WTC11 (cell line): ENCODE data around the gene NFS1. TPM values are rescaled to one million over a fixed set of nuclear protein-coding genes. Genes with fewer than 3 reads are reported as not detected.

Source experiments
- ATAC-seq: fragments of 200-7000 bp; cut with Tn5 transposase; 2 replicates; pipeline ENCODE4 v1.10.0; 2021; ENCODE audit warnings: mild to moderate bottlenecking, moderate library complexity
- CTCF ChIA-PET: fragments of 300-600 bp; sonication (Branson Sonifier 250); formaldehyde crosslinking; loops from one replicate; lab custom pipeline; 2021; ENCODE audit warnings: antibody characterized with exemption; lab: Charles Lee
- POLR2A ChIA-PET: fragments of 350-600 bp; sonication (Branson Sonifier 250); formaldehyde crosslinking; loops from one replicate; lab custom pipeline; 2021; ENCODE audit warnings: antibody characterized with exemption; lab: Charles Lee
- DNase-seq: peaks from one replicate; pipeline ENCODE4 v3.0.0; 2021; ENCODE audit warnings: low spot score
- H3K27ac Mint-ChIP-seq: 2 replicates; pipeline ENCODE4 v1.8.0; 2021; ENCODE audit warnings: mixed read lengths
- H3K27me3 Mint-ChIP-seq: 2 replicates; pipeline ENCODE4 v1.8.0; 2021; ENCODE audit warnings: low read depth, mild to moderate bottlenecking, moderate library complexity, mixed read lengths
- H3K36me3 Mint-ChIP-seq: 2 replicates; pipeline ENCODE4 v1.8.0; 2021; ENCODE audit warnings: mixed read lengths
- H3K4me1 Mint-ChIP-seq: 2 replicates; pipeline ENCODE4 v1.8.0; 2022; ENCODE audit warnings: mixed read lengths
- H3K4me3 Mint-ChIP-seq: 2 replicates; pipeline ENCODE4 v1.8.0; 2021; ENCODE audit warnings: mild to moderate bottlenecking, moderate library complexity, mixed read lengths
- H3K9me3 Mint-ChIP-seq: 2 replicates; pipeline ENCODE4 v1.8.0; 2021; ENCODE audit warnings: mixed read lengths
- ATF1 ChIP-seq: sonication (generic); formaldehyde crosslinking; IDR thresholded peaks from 2 replicates; pipeline ENCODE4 v1.8.1; 2023; ENCODE audit warnings: mild to moderate bottlenecking, moderate library complexity, missing genetic modification reagents
- E2F5 ChIP-seq: sonication (generic); formaldehyde crosslinking; IDR thresholded peaks from 2 replicates; pipeline ENCODE4 v1.8.1; 2022; ENCODE audit warnings: mild to moderate bottlenecking, moderate library complexity, missing genetic modification reagents
- ETV6 ChIP-seq: sonication (generic); formaldehyde crosslinking; IDR thresholded peaks from 2 replicates; pipeline ENCODE4 v1.8.1; 2022; ENCODE audit warnings: mild to moderate bottlenecking, missing genetic modification reagents
- GRHL2 ChIP-seq: fragments of 250-450 bp; sonication (Bioruptor Pico); IDR thresholded peaks from 2 replicates; pipeline ENCODE4 v1.8.0; 2022; ENCODE audit warnings: mild to moderate bottlenecking, moderate library complexity; ENCODE audit not compliant: insufficient replicate concordance, severe bottlenecking
- KAT7 ChIP-seq: sonication (generic); formaldehyde crosslinking; IDR thresholded peaks from 2 replicates; pipeline ENCODE4 v1.8.1; 2023; ENCODE audit warnings: missing genetic modification reagents, mild to moderate bottlenecking, borderline replicate concordance
- MXD4 ChIP-seq: fragments of 250-450 bp; sonication (Bioruptor Pico); IDR thresholded peaks from 2 replicates; pipeline ENCODE4 v1.8.0; 2021; ENCODE audit warnings: mild to moderate bottlenecking, moderate library complexity, borderline replicate concordance
- MYBL2 ChIP-seq: sonication (generic); formaldehyde crosslinking; IDR thresholded peaks from 2 replicates; pipeline ENCODE4 v1.8.1; 2023; ENCODE audit warnings: mild to moderate bottlenecking, moderate library complexity, missing genetic modification reagents
- NFE2L1 ChIP-seq: sonication (generic); formaldehyde crosslinking; IDR thresholded peaks from 2 replicates; pipeline ENCODE4 v1.8.1; 2023; ENCODE audit warnings: missing genetic modification reagents
- NR3C1 ChIP-seq: sonication (generic); formaldehyde crosslinking; conservative IDR thresholded peaks from 2 replicates; pipeline ENCODE4 v1.8.1; 2023; ENCODE audit warnings: low read depth, mild to moderate bottlenecking, missing genetic modification reagents
- PREB ChIP-seq: sonication (generic); formaldehyde crosslinking; IDR thresholded peaks from 2 replicates; pipeline ENCODE4 v1.8.1; 2022; ENCODE audit warnings: mild to moderate bottlenecking, missing genetic modification reagents, moderate library complexity, borderline replicate concordance
- RORB ChIP-seq: fragments of 250-450 bp; sonication (Bioruptor Pico); IDR thresholded peaks from 2 replicates; pipeline ENCODE4 v1.9.0; 2021; ENCODE audit warnings: mild to moderate bottlenecking
- SOX15 ChIP-seq: fragments of 250-450 bp; sonication (Bioruptor Pico); IDR thresholded peaks from 2 replicates; pipeline ENCODE4 v1.9.0; 2021; ENCODE audit warnings: mild to moderate bottlenecking
- TP53 ChIP-seq: sonication (generic); formaldehyde crosslinking; IDR thresholded peaks from 2 replicates; pipeline ENCODE4 v1.8.1; 2023; ENCODE audit warnings: mild to moderate bottlenecking, missing genetic modification reagents
- ZNF425 ChIP-seq: fragments of 250-450 bp; sonication (Bioruptor Pico); conservative IDR thresholded peaks from 2 replicates; pipeline ENCODE4 v1.9.0; 2021; ENCODE audit warnings: mild to moderate bottlenecking
- ZNF532 ChIP-seq: fragments of 250-450 bp; sonication (Bioruptor Pico); IDR thresholded peaks from 2 replicates; pipeline ENCODE4 v1.9.0; 2021; ENCODE audit warnings: mild to moderate bottlenecking, borderline replicate concordance
- ZSCAN18 ChIP-seq: fragments of 250-450 bp; sonication (Bioruptor Pico); IDR thresholded peaks from 2 replicates; pipeline ENCODE4 v2.1.2; 2022; ENCODE audit warnings: mild to moderate bottlenecking, moderate library complexity
- total RNA-seq: library from RNA; stranded (reverse); gene quantifications from 3 replicates; pipeline ENCODE4 v1.2.3, GENCODE V29; 2021
- TF ChIP-seq, protein P1 (sequence below): fragments of 250-450 bp; sonication (Bioruptor Pico); IDR thresholded peaks from 2 replicates; pipeline ENCODE4 v1.9.0; 2021; ENCODE audit warnings: mild to moderate bottlenecking

Gene NFS1
- total RNA-seq, 1 experiment from 2014 or later, result 36.1 TPM

DNA sequence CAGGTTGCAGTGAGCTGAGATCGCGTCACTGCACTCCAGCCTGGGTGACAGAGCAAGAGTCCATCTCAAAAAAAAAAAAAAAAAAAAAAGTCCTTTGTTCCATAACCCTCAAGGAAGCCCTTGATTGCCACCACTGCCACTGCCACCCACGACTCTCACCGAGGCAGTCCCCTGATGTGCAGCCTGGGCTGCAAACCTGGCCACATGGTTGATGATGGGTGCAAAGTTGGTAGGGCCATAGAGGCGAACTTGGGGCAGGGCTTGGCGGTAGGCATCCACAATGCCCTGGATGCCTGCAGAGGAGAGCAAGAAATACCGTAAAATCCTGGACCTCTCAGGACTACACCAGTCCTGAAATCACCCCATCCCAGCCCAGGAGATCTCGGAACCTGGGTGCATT is 72.0 kb downstream of the NFS1 start:
- no peak overlapping the region for H3K4me3 Mint-ChIP-seq
- no peak for DNase-seq
- H3K27me3 Mint-ChIP-seq, result no peaks in the 10 kb centered on the region
- ATAC-seq, result no peak
- CTCF ChIA-PET, result interaction anchor here (1.0 kb wide), 1 partner anchor 8 kb away, joined by 4 read pairs; no protein-coding TSS in a partner anchor
- POLR2A ChIA-PET, result interaction anchor here (0.9 kb wide), 1 partner anchor 9 kb away, joined by 4 read pairs; no protein-coding TSS in a partner anchor
- H3K27ac Mint-ChIP-seq, result peak overlapping the region; percentile 57
- TF ChIP-seq RORB (no peak), PREB (CRISPR knock-in tag) (no peak), ATF1 (no peak), ZNF425 (CRISPR knock-in tag) (no peak), MXD4 (CRISPR knock-in tag) (no peak), NFE2L1 (no peak), NR3C1 (CRISPR knock-in tag) (no peak), GRHL2 (no peak), E2F5 (CRISPR knock-in tag) (no peak), ZSCAN18 (CRISPR knock-in tag) (no peak), TP53 (CRISPR knock-in tag) (no peak), KAT7 (CRISPR knock-in tag) (no peak), ZNF532 (CRISPR knock-in tag) (no peak), ETV6 (CRISPR knock-in tag) (no peak), MYBL2 (CRISPR knock-in tag) (no peak), SOX15 (no peak)
- TF ChIP-seq, protein P1, sequence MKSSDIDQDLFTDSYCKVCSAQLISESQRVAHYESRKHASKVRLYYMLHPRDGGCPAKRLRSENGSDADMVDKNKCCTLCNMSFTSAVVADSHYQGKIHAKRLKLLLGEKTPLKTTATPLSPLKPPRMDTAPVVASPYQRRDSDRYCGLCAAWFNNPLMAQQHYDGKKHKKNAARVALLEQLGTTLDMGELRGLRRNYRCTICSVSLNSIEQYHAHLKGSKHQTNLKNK (CRISPR knock-in tag), result no peak
- H3K9me3 Mint-ChIP-seq, result peaks cover 4% of the 10 kb centered on the region; the same call in 1 of the 2 replicates
- peaks cover 59% of the 10 kb centered on the region for H3K36me3 Mint-ChIP-seq
- H3K4me1 Mint-ChIP-seq, result no peaks in the 10 kb centered on the region
